Fibroblast of lung (primary cell): ENCODE measurements around the gene CHST15.

Source experiments
- EZH2 ChIP-seq: IDR thresholded peaks from 2 replicates; pipeline ENCODE4 v1.5.1; 2012; ENCODE audit warnings: low read length, control low read depth, mild to moderate bottlenecking; ENCODE audit errors: missing control alignments
- TF ChIP-seq, protein P1 (sequence below), 2 donors: IDR thresholded peaks in 1 of 2; conservative IDR thresholded peaks in 1 of 2; 1 replicate in 1 of 2; 2 replicates in 1 of 2; pipeline ENCODE4 v1.5.1; 2011 to 2012; ENCODE audit warnings: low read length in 2 of 2, control low read depth in 1 of 2, inconsistent platforms in 1 of 2, low read depth in 1 of 2, mild to moderate bottlenecking in 1 of 2

DNA sequence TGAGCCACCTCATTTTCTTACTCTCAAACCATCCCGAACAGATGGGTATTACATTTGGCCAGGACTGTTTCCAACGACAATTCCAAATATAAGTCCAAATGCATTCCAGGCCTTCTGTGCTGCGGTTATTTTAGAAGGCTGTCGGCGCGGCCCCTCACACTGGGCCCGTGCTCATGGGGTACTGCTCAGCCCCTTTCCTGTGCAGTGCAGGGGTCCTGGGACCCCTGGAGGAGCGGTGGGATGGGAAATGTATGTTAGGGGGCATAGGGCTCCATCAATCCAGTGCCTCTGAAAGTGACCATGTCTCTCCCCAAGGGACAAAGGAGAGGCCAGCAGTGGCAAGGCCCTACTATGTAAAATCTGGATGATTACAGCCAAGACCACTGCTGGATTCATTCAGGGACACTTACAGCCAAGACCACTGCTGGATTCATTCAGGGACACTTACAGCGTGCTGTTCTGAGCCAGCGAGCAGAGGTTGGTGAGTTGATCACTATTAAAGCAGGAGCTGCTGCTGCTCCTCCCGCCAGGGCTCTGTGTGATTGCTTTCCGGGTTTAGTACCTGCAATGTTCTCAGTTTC is 66.3 kb downstream of the CHST15 start:
- TF ChIP-seq, protein P1, sequence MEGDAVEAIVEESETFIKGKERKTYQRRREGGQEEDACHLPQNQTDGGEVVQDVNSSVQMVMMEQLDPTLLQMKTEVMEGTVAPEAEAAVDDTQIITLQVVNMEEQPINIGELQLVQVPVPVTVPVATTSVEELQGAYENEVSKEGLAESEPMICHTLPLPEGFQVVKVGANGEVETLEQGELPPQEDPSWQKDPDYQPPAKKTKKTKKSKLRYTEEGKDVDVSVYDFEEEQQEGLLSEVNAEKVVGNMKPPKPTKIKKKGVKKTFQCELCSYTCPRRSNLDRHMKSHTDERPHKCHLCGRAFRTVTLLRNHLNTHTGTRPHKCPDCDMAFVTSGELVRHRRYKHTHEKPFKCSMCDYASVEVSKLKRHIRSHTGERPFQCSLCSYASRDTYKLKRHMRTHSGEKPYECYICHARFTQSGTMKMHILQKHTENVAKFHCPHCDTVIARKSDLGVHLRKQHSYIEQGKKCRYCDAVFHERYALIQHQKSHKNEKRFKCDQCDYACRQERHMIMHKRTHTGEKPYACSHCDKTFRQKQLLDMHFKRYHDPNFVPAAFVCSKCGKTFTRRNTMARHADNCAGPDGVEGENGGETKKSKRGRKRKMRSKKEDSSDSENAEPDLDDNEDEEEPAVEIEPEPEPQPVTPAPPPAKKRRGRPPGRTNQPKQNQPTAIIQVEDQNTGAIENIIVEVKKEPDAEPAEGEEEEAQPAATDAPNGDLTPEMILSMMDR (conservative IDR thresholded peaks at IDR 0.05 in 1 of 2, IDR thresholded peaks at IDR 0.05 in 1 of 2; ENCODE audit: low read depth in 1 of 2, low read length in 2 of 2) = no peak
- TF ChIP-seq EZH2 = no peak
